ENCODE results near the gene RNF4. TPM values are rescaled to one million over a fixed set of nuclear protein-coding genes. Genes with fewer than 3 reads are reported as not detected.
A peak's percentile ranks its signal among the peaks of the same experiment; 100 is the strongest.
"Not testable (repeated sequence)": the region's sequence is repeated elsewhere in the genome, so short reads cannot be mapped to it uniquely, and the experiment has no call there.

Gene RNF4
- total and polyA plus RNA-seq, 10 of the 15 experiments (the other 5 are each of a cell fraction or from before 2014, with no cell fraction given) = 34.9 to 145 (median 76.1) TPM

GRCh38 chr4:2512396-2513135 is 43.7 kb downstream of the RNF4 start:
- TF ChIP-seq E2F8 (IDR thresholded peaks at IDR 0.05; ENCODE audit: low read depth, partially characterized antibody) (no peak), MEF2A (IDR thresholded peaks at IDR 0.05; ENCODE audit: insufficient read depth, low read depth, low read length) (no peak), SIX5 (IDR thresholded peaks at IDR 0.05; ENCODE audit: low read depth, low read length, severe bottlenecking) (no peak), POLR2A (IDR thresholded peaks at IDR 0.05; ENCODE audit: low read depth, low read length) (peak; percentile 14; the same call in 1 of the 2 replicates)
- Histone ChIP-seq H3K9me3 (replicated peaks; ENCODE audit: control insufficient read depth, insufficient read depth, low read length) (no peaks in the 10 kb centered on the region), H3K4me3 (no peak overlapping the region), H3K36me3 (ENCODE audit: control insufficient read depth in 2 of 2, insufficient read depth in 2 of 2, low read length in 1 of 2) (peaks cover 40 to 45% of the 10 kb centered on the region in 2 experiments), H3K79me2 (ENCODE audit: control insufficient read depth, insufficient read depth, low read length) (peaks cover 4% of the 10 kb centered on the region; the same call in 1 of the 2 replicates), H3K27me3 (replicated peaks in 1 of 2; ENCODE audit: control insufficient read depth in 2 of 2, insufficient read depth in 2 of 2, low read length in 1 of 2) (no peaks in the 10 kb centered on the region), H2AFZ (ENCODE audit: control insufficient read depth, low read depth, low read length) (no peak overlapping the region), H4K20me1 (ENCODE audit: control insufficient read depth, insufficient read depth) (no peaks in the 10 kb centered on the region; the same call in none of the 2 replicates), H3K27ac (ENCODE audit: control insufficient read depth, insufficient read depth) (peak overlapping the region; percentile 53; the same call in 1 of the 2 replicates), H3K9ac (ENCODE audit: control insufficient read depth, insufficient read depth, low read length) (no peak overlapping the region), H3K4me2 (ENCODE audit: control insufficient read depth, insufficient read depth) (no peak overlapping the region), H3K4me1 (ENCODE audit: control insufficient read depth, insufficient read depth, low read length) (peaks cover 26% of the 10 kb centered on the region)
- 93% methylated on average over 15 of the region's 15 CpGs for WGBS (ENCODE audit: insufficient coverage, insufficient replicate concordance, low lambda C conversion rate, missing lambda C conversion rate)
- SMC1A ChIA-PET (ENCODE audit: uncharacterized antibody, unreplicated experiment) = interaction anchor here (1.0 to 2.0 kb wide), 2 partner anchors 22 to 25 kb away, joined by 3 to 6 read pairs; no protein-coding TSS in a partner anchor
- POLR2A ChIA-PET = interaction anchor here (1.1 kb wide), 1 partner anchor 36 kb away, joined by 3 read pairs; no protein-coding TSS in a partner anchor
- ATAC-seq (no peak), DNase-seq (ENCODE audit: low read depth, low spot score) (no peak), FAIRE-seq (no peak)
- CTCF ChIA-PET = interaction anchor here (0.7 to 1.4 kb wide), 3 partner anchors 9 to 29 kb away, joined by 3 to 4 read pairs (median 3); no protein-coding TSS in a partner anchor
- intact Hi-C loops (cut with micrococcal nuclease; ENCODE audit: unreplicated experiment) (no loop called here), in situ Hi-C loops (cut with MboI) (no loop called here)
- BruUV-seq (replicated peaks) = no TSS peak
- RAD21 ChIA-PET (ENCODE audit: unreplicated experiment) = no interaction called here

- RAD21 ChIA-PET (ENCODE audit: unreplicated experiment); H3K9ac ChIP-seq (ENCODE audit: control insufficient read depth, insufficient read depth, low read length); CTCF ChIA-PET; intact Hi-C loops (cut with micrococcal nuclease; ENCODE audit: unreplicated experiment); DNase-seq (ENCODE audit: low read depth, low spot score); H3K9me3 ChIP-seq (replicated peaks; ENCODE audit: control insufficient read depth, insufficient read depth, low read length); in situ Hi-C loops (cut with MboI); H3K4me2 ChIP-seq (ENCODE audit: control insufficient read depth, insufficient read depth); H2AFZ ChIP-seq (ENCODE audit: control insufficient read depth, low read depth, low read length); SMC1A ChIA-PET (ENCODE audit: uncharacterized antibody, unreplicated experiment); BruUV-seq (replicated peaks); H3K4me3 ChIP-seq; ATAC-seq; H3K27me3 ChIP-seq (replicated peaks in 1 of 2; ENCODE audit: control insufficient read depth in 2 of 2, insufficient read depth in 2 of 2, low read length in 1 of 2); H3K79me2 ChIP-seq (ENCODE audit: control insufficient read depth, insufficient read depth, low read length); FAIRE-seq; H3K27ac ChIP-seq (ENCODE audit: control insufficient read depth, insufficient read depth); H4K20me1 ChIP-seq (ENCODE audit: control insufficient read depth, insufficient read depth): not testable (repeated sequence)
- 93% methylated on average over 9 of the region's 9 CpGs for WGBS (ENCODE audit: insufficient coverage, insufficient replicate concordance, low lambda C conversion rate, missing lambda C conversion rate)
- Histone ChIP-seq H3K36me3 (ENCODE audit: control insufficient read depth in 2 of 2, insufficient read depth in 2 of 2, low read length in 1 of 2) (peaks cover 33 to 42% of the 10 kb centered on the region in 2 experiments), H3K4me1 (ENCODE audit: control insufficient read depth, insufficient read depth, low read length) (peaks cover 26% of the 10 kb centered on the region)
- POLR2A ChIA-PET = interaction anchor here (0.5 kb wide), 1 partner anchor 8 kb away, joined by 5 read pairs; no protein-coding TSS in a partner anchor
Measured at GRCh38 chr4:2514193-2514592, 45.3 kb downstream of the RNF4 start.

- H3K27ac ChIP-seq (ENCODE audit: control insufficient read depth, insufficient read depth); H3K9ac ChIP-seq (ENCODE audit: control insufficient read depth, insufficient read depth, low read length); FAIRE-seq; intact Hi-C loops (cut with micrococcal nuclease; ENCODE audit: unreplicated experiment); DNase-seq (ENCODE audit: low read depth, low spot score); CTCF ChIA-PET; H3K9me3 ChIP-seq (replicated peaks; ENCODE audit: control insufficient read depth, insufficient read depth, low read length); BruUV-seq (replicated peaks); SMC1A ChIA-PET (ENCODE audit: uncharacterized antibody, unreplicated experiment); H4K20me1 ChIP-seq (ENCODE audit: control insufficient read depth, insufficient read depth); H3K27me3 ChIP-seq (replicated peaks in 1 of 2; ENCODE audit: control insufficient read depth in 2 of 2, insufficient read depth in 2 of 2, low read length in 1 of 2); ATAC-seq; H3K4me2 ChIP-seq (ENCODE audit: control insufficient read depth, insufficient read depth); in situ Hi-C loops (cut with MboI); H2AFZ ChIP-seq (ENCODE audit: control insufficient read depth, low read depth, low read length); POLR2A ChIA-PET; H3K79me2 ChIP-seq (ENCODE audit: control insufficient read depth, insufficient read depth, low read length); RAD21 ChIA-PET (ENCODE audit: unreplicated experiment); H3K4me3 ChIP-seq: not testable (repeated sequence)
- H3K4me1 ChIP-seq (ENCODE audit: control insufficient read depth, insufficient read depth, low read length) = peaks cover 19% of the 10 kb centered on the region
- WGBS (ENCODE audit: insufficient coverage, insufficient replicate concordance, low lambda C conversion rate, missing lambda C conversion rate) = over 99% methylated on average over 11 of the region's 11 CpGs
- H3K36me3 ChIP-seq (ENCODE audit: control insufficient read depth in 2 of 2, insufficient read depth in 2 of 2, low read length in 1 of 2) = peaks cover 26 to 36% of the 10 kb centered on the region in 2 experiments
Measured at GRCh38 chr4:2514944-2515343, 46.0 kb downstream of the RNF4 start.

All from GM12878 (cell line).